B cell (primary cell): ENCODE data around the gene ADGRE2.

ENCODE experiments used
- EZH2 ChIP-seq: IDR thresholded peaks from 2 replicates; pipeline ENCODE4 v1.6.1; 2012; ENCODE audit warnings: borderline replicate concordance, low read depth, mild to moderate bottlenecking, moderate library complexity, low read length; ENCODE audit not compliant: insufficient read depth, poor library complexity, severe bottlenecking
- TF ChIP-seq, protein P1 (sequence below): fragments of 200-600 bp; IDR thresholded peaks from one replicate; pipeline ENCODE4 v1.8.0; 2022; ENCODE audit warnings: antibody characterized with exemption, mild to moderate bottlenecking

DNA sequence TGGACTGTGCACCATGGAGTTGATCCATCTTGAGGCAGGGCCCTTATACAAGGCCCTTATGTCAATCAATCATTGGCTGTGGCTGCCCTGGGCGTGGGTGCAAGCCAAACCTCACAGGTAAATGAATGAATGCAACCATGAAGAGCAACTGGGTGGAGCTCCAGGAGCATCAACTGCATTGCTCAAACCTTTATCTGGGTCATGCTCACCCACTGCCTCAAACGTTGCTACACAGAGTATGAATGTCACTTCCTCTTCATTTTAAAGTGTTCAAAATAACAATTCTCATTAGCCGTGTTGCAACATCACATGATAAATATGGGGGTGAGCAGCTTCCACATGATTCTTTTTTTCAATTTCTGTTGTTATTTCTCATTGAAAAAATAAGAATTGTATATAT lies 94.9 kb downstream of the ADGRE2 start:
- TF ChIP-seq, protein P1, sequence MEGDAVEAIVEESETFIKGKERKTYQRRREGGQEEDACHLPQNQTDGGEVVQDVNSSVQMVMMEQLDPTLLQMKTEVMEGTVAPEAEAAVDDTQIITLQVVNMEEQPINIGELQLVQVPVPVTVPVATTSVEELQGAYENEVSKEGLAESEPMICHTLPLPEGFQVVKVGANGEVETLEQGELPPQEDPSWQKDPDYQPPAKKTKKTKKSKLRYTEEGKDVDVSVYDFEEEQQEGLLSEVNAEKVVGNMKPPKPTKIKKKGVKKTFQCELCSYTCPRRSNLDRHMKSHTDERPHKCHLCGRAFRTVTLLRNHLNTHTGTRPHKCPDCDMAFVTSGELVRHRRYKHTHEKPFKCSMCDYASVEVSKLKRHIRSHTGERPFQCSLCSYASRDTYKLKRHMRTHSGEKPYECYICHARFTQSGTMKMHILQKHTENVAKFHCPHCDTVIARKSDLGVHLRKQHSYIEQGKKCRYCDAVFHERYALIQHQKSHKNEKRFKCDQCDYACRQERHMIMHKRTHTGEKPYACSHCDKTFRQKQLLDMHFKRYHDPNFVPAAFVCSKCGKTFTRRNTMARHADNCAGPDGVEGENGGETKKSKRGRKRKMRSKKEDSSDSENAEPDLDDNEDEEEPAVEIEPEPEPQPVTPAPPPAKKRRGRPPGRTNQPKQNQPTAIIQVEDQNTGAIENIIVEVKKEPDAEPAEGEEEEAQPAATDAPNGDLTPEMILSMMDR: no peak
- no peak for TF ChIP-seq EZH2
